Astrocyte (in vitro differentiated cells and primary cell): ENCODE measurements around the gene HOXC9. TPM values are rescaled to one million over a fixed set of nuclear protein-coding genes. Genes with fewer than 3 reads are reported as not detected.

ENCODE experiments used
- DNase-seq: peaks from one replicate; pipeline ENCODE4 v3.0.0-alpha.2; 2010; ENCODE audit warnings: low read depth
- FAIRE-seq: peaks from 2 replicates; lab custom pipeline; 2011; peaks lifted over from hg19 to GRCh38; lab: Jason Lieb, UNC
- H2AFZ ChIP-seq: 2 replicates; pipeline ENCODE4 v1.6.0; 2012; ENCODE audit warnings: low read depth, low read length, inconsistent platforms
- H3K27ac ChIP-seq: 2 replicates; pipeline ENCODE4 v1.5.1; 2011; ENCODE audit warnings: low read depth, low read length, inconsistent platforms
- H3K27me3 ChIP-seq: 2 replicates; pipeline ENCODE4 v1.6.0; 2011; ENCODE audit warnings: low read length, inconsistent platforms; ENCODE audit not compliant: insufficient read depth
- H3K36me3 ChIP-seq: 2 replicates; pipeline ENCODE4 v1.5.1; 2011; ENCODE audit warnings: low read length, inconsistent platforms; ENCODE audit not compliant: insufficient read depth
- H3K4me1 ChIP-seq: 2 replicates; pipeline ENCODE4 v1.5.1; 2011; ENCODE audit warnings: low read length, inconsistent platforms; ENCODE audit not compliant: insufficient read depth
- H3K4me2 ChIP-seq: 2 replicates; pipeline ENCODE4 v1.6.0; 2012; ENCODE audit warnings: low read length, inconsistent platforms
- H3K4me3 ChIP-seq: 2 replicates; pipeline ENCODE4 v1.5.1; 2011; ENCODE audit warnings: low read depth, mild to moderate bottlenecking, low read length, inconsistent platforms; ENCODE audit not compliant: insufficient read depth
- H3K79me2 ChIP-seq: 2 replicates; pipeline ENCODE4 v1.6.0; 2012; ENCODE audit warnings: mild to moderate bottlenecking, low read length, inconsistent platforms; ENCODE audit not compliant: insufficient read depth
- H3K9ac ChIP-seq: 2 replicates; pipeline ENCODE4 v1.6.0; 2012; ENCODE audit warnings: mild to moderate bottlenecking, low read length, inconsistent platforms
- H3K9me3 ChIP-seq: 2 replicates; pipeline ENCODE4 v1.5.1; 2012; ENCODE audit warnings: low read depth, mild to moderate bottlenecking, low read length, inconsistent platforms; ENCODE audit not compliant: insufficient read depth
- H4K20me1 ChIP-seq: 2 replicates; pipeline ENCODE4 v1.6.0; 2012; ENCODE audit warnings: low read length, inconsistent platforms; ENCODE audit not compliant: insufficient read depth
- H3K27ac Mint-ChIP-seq: one replicate; pipeline ENCODE4 v1.8.0; 2021; ENCODE audit warnings: mild to moderate bottlenecking, mixed read lengths; ENCODE audit not compliant: unreplicated experiment
- H3K27me3 Mint-ChIP-seq: one replicate; pipeline ENCODE4 v1.8.0; 2021; ENCODE audit warnings: low read depth, mixed read lengths; ENCODE audit not compliant: unreplicated experiment
- H3K36me3 Mint-ChIP-seq: one replicate; pipeline ENCODE4 v1.8.0; 2021; ENCODE audit warnings: low read depth, mixed read lengths; ENCODE audit not compliant: unreplicated experiment
- H3K4me1 Mint-ChIP-seq: one replicate; pipeline ENCODE4 v1.8.0; 2021; ENCODE audit warnings: low read depth, mixed read lengths; ENCODE audit not compliant: unreplicated experiment
- H3K4me3 Mint-ChIP-seq: one replicate; pipeline ENCODE4 v1.8.0; 2021; ENCODE audit warnings: mild to moderate bottlenecking, moderate library complexity, mixed read lengths; ENCODE audit not compliant: unreplicated experiment
- H3K9me3 Mint-ChIP-seq: one replicate; pipeline ENCODE4 v1.8.0; 2021; ENCODE audit warnings: mild to moderate bottlenecking, mixed read lengths; ENCODE audit not compliant: unreplicated experiment
- EZH2 ChIP-seq: IDR thresholded peaks from 2 replicates; pipeline ENCODE4 v1.6.1; 2012; ENCODE audit warnings: mild to moderate bottlenecking, low read length, inconsistent platforms; ENCODE audit not compliant: insufficient read depth
- total RNA-seq: library from RNA; stranded (reverse); gene quantifications from 2 replicates; pipeline ENCODE4 v1.2.1, GENCODE V29; 2021
- TF ChIP-seq, protein P1 (sequence below): IDR thresholded peaks from 2 replicates; pipeline ENCODE4 v1.5.1; 2011; ENCODE audit warnings: low read depth, mild to moderate bottlenecking, inconsistent platforms, low read length, moderate library complexity; ENCODE audit not compliant: insufficient read depth

Gene HOXC9
- total RNA-seq, 1 donor from 2014 or later, result not detected

DNA sequence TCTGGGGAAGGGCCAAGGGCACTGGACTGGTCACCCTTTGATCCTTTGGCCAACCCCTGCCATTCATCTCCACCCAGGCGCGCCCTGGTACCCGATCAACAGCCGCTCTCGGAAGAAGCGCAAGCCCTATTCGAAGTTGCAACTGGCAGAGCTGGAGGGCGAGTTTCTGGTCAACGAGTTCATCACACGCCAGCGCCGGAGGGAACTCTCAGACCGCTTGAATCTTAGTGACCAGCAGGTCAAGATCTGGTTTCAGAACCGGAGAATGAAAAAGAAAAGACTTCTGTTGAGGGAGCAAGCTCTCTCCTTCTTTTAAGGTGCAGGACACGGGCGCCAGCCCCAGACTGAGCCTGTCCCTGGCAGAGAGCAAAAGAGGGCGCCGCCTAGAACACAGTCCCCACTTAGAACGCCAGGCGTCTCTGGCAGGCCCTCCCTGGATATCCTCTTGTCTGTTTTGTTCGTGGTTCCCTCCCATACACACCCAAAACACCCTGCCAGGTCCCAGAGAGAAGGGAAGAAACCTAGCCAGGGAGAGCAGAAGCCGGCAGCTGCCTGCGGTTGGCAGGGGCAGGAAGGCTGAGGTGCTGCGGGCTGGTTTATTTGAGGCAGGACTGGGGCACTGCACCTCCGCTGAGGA is 43.6 kb upstream of the HOXC9 start:
- Histone ChIP-seq H3K79me2 (no peaks in the 10 kb centered on the region), H3K4me2 (no peak overlapping the region), H3K9ac (no peak overlapping the region), H4K20me1 (peaks cover 4% of the 10 kb centered on the region), H3K9me3 (peaks cover 7% of the 10 kb centered on the region), H3K4me3 (no peak overlapping the region), H3K4me1 (no peaks in the 10 kb centered on the region), H3K27me3 (peaks cover 92% of the 10 kb centered on the region), H3K27ac (no peak overlapping the region), H3K36me3 (no peaks in the 10 kb centered on the region), H2AFZ (no peak overlapping the region)
- Mint-ChIP-seq H3K27ac (peak overlapping the region; percentile 69), H3K27me3 (peaks cover 84% of the 10 kb centered on the region), H3K36me3 (peaks cover 4% of the 10 kb centered on the region), H3K9me3 (peaks cover 31% of the 10 kb centered on the region), H3K4me3 (no peak overlapping the region), H3K4me1 (no peaks in the 10 kb centered on the region)
- no peak for FAIRE-seq
- TF ChIP-seq, protein P1, sequence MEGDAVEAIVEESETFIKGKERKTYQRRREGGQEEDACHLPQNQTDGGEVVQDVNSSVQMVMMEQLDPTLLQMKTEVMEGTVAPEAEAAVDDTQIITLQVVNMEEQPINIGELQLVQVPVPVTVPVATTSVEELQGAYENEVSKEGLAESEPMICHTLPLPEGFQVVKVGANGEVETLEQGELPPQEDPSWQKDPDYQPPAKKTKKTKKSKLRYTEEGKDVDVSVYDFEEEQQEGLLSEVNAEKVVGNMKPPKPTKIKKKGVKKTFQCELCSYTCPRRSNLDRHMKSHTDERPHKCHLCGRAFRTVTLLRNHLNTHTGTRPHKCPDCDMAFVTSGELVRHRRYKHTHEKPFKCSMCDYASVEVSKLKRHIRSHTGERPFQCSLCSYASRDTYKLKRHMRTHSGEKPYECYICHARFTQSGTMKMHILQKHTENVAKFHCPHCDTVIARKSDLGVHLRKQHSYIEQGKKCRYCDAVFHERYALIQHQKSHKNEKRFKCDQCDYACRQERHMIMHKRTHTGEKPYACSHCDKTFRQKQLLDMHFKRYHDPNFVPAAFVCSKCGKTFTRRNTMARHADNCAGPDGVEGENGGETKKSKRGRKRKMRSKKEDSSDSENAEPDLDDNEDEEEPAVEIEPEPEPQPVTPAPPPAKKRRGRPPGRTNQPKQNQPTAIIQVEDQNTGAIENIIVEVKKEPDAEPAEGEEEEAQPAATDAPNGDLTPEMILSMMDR, result no peak
- TF ChIP-seq EZH2, result no peak
- no peak for DNase-seq

DNA sequence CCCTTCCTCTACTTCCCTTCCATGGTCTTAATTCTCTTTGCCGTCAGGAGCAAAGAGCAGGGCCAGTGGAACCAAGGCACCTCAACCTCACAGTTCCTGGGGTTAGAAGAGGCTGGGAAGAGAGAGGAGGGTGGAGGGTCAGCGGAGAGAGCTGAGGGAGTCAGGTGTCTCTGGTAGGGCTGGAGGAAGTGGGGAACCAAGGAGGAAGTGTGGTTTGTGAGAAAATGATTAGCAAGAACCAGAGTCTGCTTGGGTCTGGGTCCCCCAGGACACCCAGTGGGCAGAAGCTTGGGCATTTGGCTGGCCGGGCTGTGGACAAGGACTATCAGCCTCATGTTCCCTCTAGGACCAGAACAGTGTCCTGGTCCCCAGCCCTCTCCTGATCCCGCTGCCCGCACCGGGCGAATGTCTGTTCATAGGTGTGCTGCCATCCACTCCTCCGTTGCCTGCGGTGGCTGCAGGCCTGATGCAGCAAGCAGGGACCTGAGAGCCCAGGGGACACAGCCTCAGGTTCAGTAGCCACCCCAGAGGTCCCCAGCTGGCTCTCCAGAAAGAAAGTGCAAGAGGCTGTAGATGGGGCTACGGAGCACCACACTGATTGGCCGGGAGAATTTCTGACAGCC is 42.9 kb upstream of the HOXC9 start:
- Histone ChIP-seq H3K4me1 (no peaks in the 10 kb centered on the region), H4K20me1 (peaks cover 4% of the 10 kb centered on the region), H3K27ac (no peak overlapping the region), H3K79me2 (no peaks in the 10 kb centered on the region), H3K27me3 (peaks cover 92% of the 10 kb centered on the region), H3K9me3 (peaks cover 7% of the 10 kb centered on the region), H2AFZ (no peak overlapping the region), H3K4me3 (no peak overlapping the region), H3K4me2 (no peak overlapping the region), H3K36me3 (no peaks in the 10 kb centered on the region), H3K9ac (no peak overlapping the region)
- DNase-seq, result no peak
- Mint-ChIP-seq H3K9me3 (peaks cover 34% of the 10 kb centered on the region), H3K27ac (no peak overlapping the region), H3K4me3 (no peak overlapping the region), H3K27me3 (peaks cover 84% of the 10 kb centered on the region), H3K36me3 (peaks cover 4% of the 10 kb centered on the region), H3K4me1 (no peaks in the 10 kb centered on the region)
- TF ChIP-seq EZH2, result peak; percentile 38
- TF ChIP-seq, protein P1, result no peak
- FAIRE-seq, result no peak

DNA sequence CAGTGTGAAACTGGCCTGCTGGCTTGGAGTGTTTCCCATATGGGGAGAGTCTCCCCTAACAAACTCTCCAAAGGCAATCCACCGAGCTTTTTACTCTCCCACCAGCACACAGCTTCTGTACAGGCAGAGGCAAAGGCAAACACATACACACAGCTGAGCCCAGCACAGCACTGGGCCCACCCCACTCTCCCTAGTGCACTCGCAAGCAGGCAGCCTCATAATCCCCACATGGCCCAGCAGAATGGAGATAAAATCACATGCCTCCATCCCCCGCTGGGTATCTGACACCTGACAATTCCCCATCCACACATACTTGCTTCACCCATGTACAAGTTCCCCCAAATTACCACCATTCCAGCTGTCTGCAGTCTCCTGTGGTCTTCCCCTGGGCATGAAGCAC is 41.8 kb upstream of the HOXC9 start:
- TF ChIP-seq EZH2, result no peak
- TF ChIP-seq, protein P1, result no peak
- Histone ChIP-seq H4K20me1 (no peaks in the 10 kb centered on the region), H3K27ac (no peak overlapping the region), H3K4me2 (no peak overlapping the region), H3K4me3 (no peak overlapping the region), H3K9ac (no peak overlapping the region), H2AFZ (no peak overlapping the region), H3K79me2 (no peaks in the 10 kb centered on the region), H3K36me3 (no peaks in the 10 kb centered on the region), H3K27me3 (peaks cover 92% of the 10 kb centered on the region), H3K9me3 (peaks cover 7% of the 10 kb centered on the region), H3K4me1 (no peaks in the 10 kb centered on the region)
- peak overlapping the region; percentile 27 for H3K27ac Mint-ChIP-seq
- DNase-seq, result no peak
- H3K4me3 Mint-ChIP-seq, result no peak overlapping the region
- peaks cover 33% of the 10 kb centered on the region for H3K9me3 Mint-ChIP-seq
- peaks cover 4% of the 10 kb centered on the region for H3K36me3 Mint-ChIP-seq
- H3K4me1 Mint-ChIP-seq, result no peaks in the 10 kb centered on the region
- peaks cover 82% of the 10 kb centered on the region for H3K27me3 Mint-ChIP-seq
- FAIRE-seq, result no peak
